Activated T-helper 2 cell treated with anti-CD3 and anti-CD28 coated beads, Interferon-gamma antibody, Interleukin-2, Interleukin-4, amounts not matched to agents 10 μg/mL and 5 μg/mL and 100 μg/mL, durations not matched to agents 14 hours and 24 hours and 36 hours (primary cell): ENCODE results near the gene NFYC. TPM values are rescaled to one million over a fixed set of nuclear protein-coding genes. Genes with fewer than 3 reads are reported as not detected.

Experiments
- DNase-seq: peaks from one replicate; pipeline ENCODE4 v3.0.0; 2021; ENCODE audit warnings: low spot score
- H3K27ac Mint-ChIP-seq: one replicate; pipeline ENCODE4 v1.8.0; 2021; ENCODE audit warnings: mixed read lengths
- H3K27me3 Mint-ChIP-seq: one replicate; pipeline ENCODE4 v1.8.0; 2021; ENCODE audit warnings: low read depth, mixed read lengths
- H3K36me3 Mint-ChIP-seq: one replicate; pipeline ENCODE4 v1.8.0; 2021; ENCODE audit warnings: low read depth, mixed read lengths
- H3K4me1 Mint-ChIP-seq: one replicate; pipeline ENCODE4 v1.8.0; 2021; ENCODE audit warnings: low read depth, mixed read lengths
- H3K4me3 Mint-ChIP-seq: one replicate; pipeline ENCODE4 v1.8.0; 2021; ENCODE audit warnings: low read depth, mild to moderate bottlenecking, moderate library complexity, mixed read lengths
- H3K9me3 Mint-ChIP-seq: one replicate; pipeline ENCODE4 v1.8.0; 2021; ENCODE audit warnings: mixed read lengths
- intact Hi-C: fragments of 100-400 bp; cut with micrococcal nuclease; formaldehyde crosslinking; loops from one replicate; pipeline ENCODE4 v1.15.1; 2023
- total RNA-seq: library from RNA; stranded (reverse); gene quantifications from 2 replicates; pipeline ENCODE4 v1.2.3, GENCODE V29; 2022

The NFYC gene
- total RNA-seq, 1 donor from 2014 or later, result 68.4 TPM

- Mint-ChIP-seq H3K36me3 (peaks cover 58% of the 10 kb centered on the region), H3K9me3 (no peaks in the 10 kb centered on the region)
These were observed 47.3 kb downstream of the NFYC start for GRCh38 chr1:40738831-40739230.

GRCh38 chr1:40739455-40740008 lies 48.0 kb downstream of the NFYC start:
- no peak for DNase-seq
- intact Hi-C loops, result loop anchor here (5.0 kb wide), 1 partner anchor 32 kb away; no protein-coding TSS in a partner anchor
- Mint-ChIP-seq H3K27me3 (no peaks in the 10 kb centered on the region), H3K36me3 (peaks cover 62% of the 10 kb centered on the region), H3K27ac (peak overlapping the region; percentile 5), H3K4me1 (peaks cover 25% of the 10 kb centered on the region), H3K9me3 (no peaks in the 10 kb centered on the region), H3K4me3 (no peak overlapping the region)

More at GRCh38 chr1:40738831-40739230, 47.3 kb downstream of the NFYC start:
- peak overlapping the region; percentile 3 for H3K27ac Mint-ChIP-seq
- H3K4me3 Mint-ChIP-seq, result no peak overlapping the region
- intact Hi-C loops, result no loop called here
- no peak for DNase-seq
- H3K27me3 Mint-ChIP-seq, result no peaks in the 10 kb centered on the region
- peaks cover 25% of the 10 kb centered on the region for H3K4me1 Mint-ChIP-seq

GRCh38 chr1:40740039-40740996 lies 48.8 kb downstream of the NFYC start:
- no peak for DNase-seq
- peaks cover 67% of the 10 kb centered on the region for H3K36me3 Mint-ChIP-seq
- no peaks in the 10 kb centered on the region for H3K27me3 Mint-ChIP-seq
- H3K27ac Mint-ChIP-seq, result no peak overlapping the region
- peaks cover 23% of the 10 kb centered on the region for H3K4me1 Mint-ChIP-seq
- intact Hi-C loops, result loop anchor here (5.0 kb wide), 1 partner anchor 33 kb away; no protein-coding TSS in a partner anchor
- H3K9me3 Mint-ChIP-seq, result no peaks in the 10 kb centered on the region
- H3K4me3 Mint-ChIP-seq, result no peak overlapping the region

- H3K27ac Mint-ChIP-seq, result peak overlapping the region; percentile 15
- no peak overlapping the region for H3K4me3 Mint-ChIP-seq
- DNase-seq, result no peak
- peaks cover 31% of the 10 kb centered on the region for H3K4me1 Mint-ChIP-seq
- H3K27me3 Mint-ChIP-seq, result no peaks in the 10 kb centered on the region
- intact Hi-C loops, result loop anchor here (5.0 kb wide), 1 partner anchor 34 kb away; no protein-coding TSS in a partner anchor
- no peaks in the 10 kb centered on the region for H3K9me3 Mint-ChIP-seq
- H3K36me3 Mint-ChIP-seq, result peaks cover 75% of the 10 kb centered on the region
These were observed 49.7 kb downstream of the NFYC start for GRCh38 chr1:40740997-40741736.

- Mint-ChIP-seq H3K9me3 (no peaks in the 10 kb centered on the region), H3K27me3 (no peaks in the 10 kb centered on the region), H3K4me1 (peaks cover 34% of the 10 kb centered on the region), H3K36me3 (peaks cover 86% of the 10 kb centered on the region), H3K4me3 (no peak overlapping the region), H3K27ac (peak overlapping the region; percentile 76)
- no peak for DNase-seq
- intact Hi-C loops, result loop anchor here (2.0 to 5.0 kb wide), 2 partner anchors 35 to 50 kb away; no protein-coding TSS in a partner anchor
These were observed 51.0 kb downstream of the NFYC start for GRCh38 chr1:40742363-40743061.

GRCh38 chr1:40743452-40743851 lies 51.9 kb downstream of the NFYC start:
- H3K27ac Mint-ChIP-seq, result no peak overlapping the region
- no peak for DNase-seq
- H3K27me3 Mint-ChIP-seq, result no peaks in the 10 kb centered on the region
- H3K4me3 Mint-ChIP-seq, result no peak overlapping the region
- H3K36me3 Mint-ChIP-seq, result peaks cover 88% of the 10 kb centered on the region
- no peaks in the 10 kb centered on the region for H3K9me3 Mint-ChIP-seq
- intact Hi-C loops, result loop anchor here (2.0 to 5.0 kb wide), 2 partner anchors 36 to 51 kb away; no protein-coding TSS in a partner anchor
- H3K4me1 Mint-ChIP-seq, result peaks cover 34% of the 10 kb centered on the region

GRCh38 chr1:40743860-40744259 lies 52.4 kb downstream of the NFYC start:
- intact Hi-C loops, result loop anchor here (2.0 to 5.0 kb wide), 2 partner anchors 37 to 51 kb away; no protein-coding TSS in a partner anchor
- Mint-ChIP-seq H3K4me1 (peaks cover 34% of the 10 kb centered on the region), H3K36me3 (peaks cover 88% of the 10 kb centered on the region), H3K27me3 (no peaks in the 10 kb centered on the region), H3K9me3 (no peaks in the 10 kb centered on the region), H3K27ac (no peak overlapping the region), H3K4me3 (no peak overlapping the region)
- DNase-seq, result no peak

GRCh38 chr1:40745176-40745575 lies 53.7 kb downstream of the NFYC start:
- Mint-ChIP-seq H3K4me1 (peaks cover 34% of the 10 kb centered on the region), H3K27ac (no peak overlapping the region), H3K36me3 (peaks cover 85% of the 10 kb centered on the region), H3K4me3 (no peak overlapping the region), H3K27me3 (no peaks in the 10 kb centered on the region), H3K9me3 (no peaks in the 10 kb centered on the region)
- DNase-seq, result no peak
- intact Hi-C loops, result no loop called here

GRCh38 chr1:40746344-40747090 lies 55.0 kb downstream of the NFYC start:
- intact Hi-C loops, result no loop called here
- Mint-ChIP-seq H3K27ac (no peak overlapping the region), H3K9me3 (no peaks in the 10 kb centered on the region), H3K27me3 (no peaks in the 10 kb centered on the region), H3K36me3 (peaks cover 83% of the 10 kb centered on the region), H3K4me1 (peaks cover 34% of the 10 kb centered on the region), H3K4me3 (no peak overlapping the region)
- DNase-seq, result no peak

GRCh38 chr1:40748841-40749718 lies 57.6 kb downstream of the NFYC start:
- Mint-ChIP-seq H3K4me1 (peaks cover 40% of the 10 kb centered on the region), H3K36me3 (peaks cover 81% of the 10 kb centered on the region), H3K4me3 (no peak overlapping the region), H3K27ac (peak overlapping the region; percentile 58), H3K9me3 (no peaks in the 10 kb centered on the region), H3K27me3 (no peaks in the 10 kb centered on the region)
- DNase-seq, result no peak
- intact Hi-C loops, result no loop called here

GRCh38 chr1:40749817-40750216 lies 58.3 kb downstream of the NFYC start:
- no peak overlapping the region for H3K27ac Mint-ChIP-seq
- H3K27me3 Mint-ChIP-seq, result no peaks in the 10 kb centered on the region
- intact Hi-C loops, result no loop called here
- no peak for DNase-seq
- H3K4me1 Mint-ChIP-seq, result peaks cover 40% of the 10 kb centered on the region
- no peak overlapping the region for H3K4me3 Mint-ChIP-seq
- H3K9me3 Mint-ChIP-seq, result no peaks in the 10 kb centered on the region
- H3K36me3 Mint-ChIP-seq, result peaks cover 81% of the 10 kb centered on the region
